HG03354 (cell line): ENCODE results near the gene SNRPN.
A peak's percentile ranks its signal among the peaks of the same experiment; 100 is the strongest.
"Not testable (repeated sequence)": the region's sequence is repeated elsewhere in the genome, so short reads cannot be mapped to it uniquely, and the experiment has no call there.

Experiments
- ATAC-seq: cut with Tn5 transposase; IDR thresholded peaks from one replicate; pipeline ENCODE4 v1.9.1; 2021; ENCODE audit warnings: mild to moderate bottlenecking; ENCODE audit not compliant: unreplicated experiment, poor library complexity, severe bottlenecking

The SNRPN gene

GRCh38 chr15:24954783-24955530 lies at the start of gene SNRPN, which contains the start of gene SNURF:
SNRPN (plus strand) TSS chr15:24954987; CDS start chr15:24974454, 19,467 bp downstream.
SNURF (plus strand) TSS chr15:24954987; CDS start chr15:24955049, 62 bp downstream.
- ATAC-seq, result no peak

- ATAC-seq, result no peak
Measured at GRCh38 chr15:24916305-24917009, 38.3 kb upstream of the SNRPN start.

GRCh38 chr15:24917431-24917830 lies 37.4 kb upstream of the SNRPN start:
- no peak for ATAC-seq

GRCh38 chr15:24919446-24919845 lies 35.3 kb upstream of the SNRPN start:
- no peak for ATAC-seq

GRCh38 chr15:24922781-24923180 lies 32.0 kb upstream of the SNRPN start:
- not testable (repeated sequence) for ATAC-seq

- ATAC-seq, result no peak
Measured at GRCh38 chr15:24924153-24924552, 30.6 kb upstream of the SNRPN start.

GRCh38 chr15:24924621-24925020 lies 30.2 kb upstream of the SNRPN start:
- no peak for ATAC-seq

GRCh38 chr15:24931874-24932732 lies 22.7 kb upstream of the SNRPN start:
- not testable (repeated sequence) for ATAC-seq

- no peak for ATAC-seq
Measured at GRCh38 chr15:24933716-24934115, 21.1 kb upstream of the SNRPN start.

- not testable (repeated sequence) for ATAC-seq
Measured at GRCh38 chr15:24938224-24938623, 16.6 kb upstream of the SNRPN start.

GRCh38 chr15:24940236-24940635 lies 14.6 kb upstream of the SNRPN start:
- ATAC-seq, result no peak

- ATAC-seq, result no peak
Measured at GRCh38 chr15:24943361-24943760, 11.4 kb upstream of the SNRPN start.

GRCh38 chr15:24944954-24945353 lies 9.8 kb upstream of the SNRPN start:
- ATAC-seq, result no peak

GRCh38 chr15:24945711-24946110 lies 9.1 kb upstream of the SNRPN start:
- no peak for ATAC-seq

- no peak for ATAC-seq
Measured at GRCh38 chr15:24948495-24948894, 6.3 kb upstream of the SNRPN start.

- ATAC-seq, result no peak
Measured at GRCh38 chr15:24955531-24955921, 739 bp downstream of the SNRPN start.

- peak; percentile 82 for ATAC-seq
Measured at GRCh38 chr15:24956111-24956838, 1.5 kb downstream of the SNRPN start.

GRCh38 chr15:24957691-24958090 lies 2.9 kb downstream of the SNRPN start:
- no peak for ATAC-seq

- no peak for ATAC-seq
Measured at GRCh38 chr15:24961967-24962366, 7.2 kb downstream of the SNRPN start.

GRCh38 chr15:24962880-24963279 lies 8.1 kb downstream of the SNRPN start:
- no peak for ATAC-seq
